Measurements from ENCODE around the gene DDX25.

Gene DDX25

GRCh38 chr11:125939081-125939521, 34.8 kb downstream of the DDX25 start:
- DNase-seq: peak; percentile 81

GRCh38 chr11:125940145-125940544, 35.8 kb downstream of the DDX25 start:
- DNase-seq: no peak

- no peak for DNase-seq
Measured at GRCh38 chr11:125941267-125941618, 36.9 kb downstream of the DDX25 start.

GRCh38 chr11:125941619-125942611, 37.6 kb downstream of the DDX25 start:
- DNase-seq: peak; percentile 73

- DNase-seq: no peak
Measured at GRCh38 chr11:125942771-125943428, 38.6 kb downstream of the DDX25 start.

GRCh38 chr11:125943661-125944349, 39.5 kb downstream of the DDX25 start:
- no peak for DNase-seq

- no peak for DNase-seq
Measured at GRCh38 chr11:125944350-125945010, 40.2 kb downstream of the DDX25 start.

- no peak for DNase-seq
Measured at GRCh38 chr11:125945011-125945796, 40.9 kb downstream of the DDX25 start.

- DNase-seq: no peak
Measured at GRCh38 chr11:125945797-125946520, 41.7 kb downstream of the DDX25 start, which contains the start of gene VSIG10L2. VSIG10L2 (plus strand) TSS chr11:125946044; CDS start chr11:125946056, 12 bp downstream.

GRCh38 chr11:125946712-125947418, 42.6 kb downstream of the DDX25 start:
- DNase-seq: no peak

GRCh38 chr11:125947419-125948277, 43.3 kb downstream of the DDX25 start:
- no peak for DNase-seq

- no peak for DNase-seq
Measured at GRCh38 chr11:125948278-125949051, 44.2 kb downstream of the DDX25 start.

GRCh38 chr11:125949271-125950177, 45.2 kb downstream of the DDX25 start:
- no peak for DNase-seq

- DNase-seq: no peak
Measured at GRCh38 chr11:125950178-125950490, 45.8 kb downstream of the DDX25 start.

GRCh38 chr11:125950696-125951651, 46.7 kb downstream of the DDX25 start:
- peak; percentile 81 for DNase-seq

GRCh38 chr11:125951731-125952130, 47.4 kb downstream of the DDX25 start:
- DNase-seq: no peak
